Measurements from ENCODE around the gene TEDC2.
"Not testable (repeated sequence)": the region's sequence is repeated elsewhere in the genome, so short reads cannot be mapped to it uniquely, and the experiment has no call there.

Gene TEDC2

GRCh38 chr16:2459647-2460390 lies at the start of gene TEDC2:
Gene TEDC2 (plus strand): TSS chr16:2460109. CDS start chr16:2460145, 36 bp downstream.
- DNase-seq = peak; percentile 97

GRCh38 chr16:2415085-2415484 lies 44.8 kb upstream of the TEDC2 start:
- DNase-seq = no peak

- DNase-seq = no peak
These were observed 39.9 kb upstream of the TEDC2 start for GRCh38 chr16:2420035-2420434.

- no peak for DNase-seq
These were observed 37.6 kb upstream of the TEDC2 start for GRCh38 chr16:2422123-2422867.

- no peak for DNase-seq
These were observed 35.6 kb upstream of the TEDC2 start for GRCh38 chr16:2424061-2425007.

- DNase-seq = no peak
These were observed 34.8 kb upstream of the TEDC2 start for GRCh38 chr16:2425008-2425518.

GRCh38 chr16:2425825-2426430 lies 34.0 kb upstream of the TEDC2 start:
- no peak for DNase-seq

- DNase-seq = no peak
These were observed 33.0 kb upstream of the TEDC2 start for GRCh38 chr16:2426941-2427361.

GRCh38 chr16:2427526-2427925 lies 32.4 kb upstream of the TEDC2 start:
- DNase-seq = no peak

GRCh38 chr16:2428051-2428783 lies 31.7 kb upstream of the TEDC2 start:
- no peak for DNase-seq

GRCh38 chr16:2428784-2429033 lies 31.2 kb upstream of the TEDC2 start:
- DNase-seq = no peak

GRCh38 chr16:2429034-2429770 lies 30.7 kb upstream of the TEDC2 start, which contains the start of gene CCNF:
Gene CCNF (plus strand): TSS chr16:2429447. CDS start chr16:2429482, 35 bp downstream.
- peak; percentile 95 to 97 for DNase-seq

GRCh38 chr16:2429771-2430663 lies 29.9 kb upstream of the TEDC2 start:
- no peak for DNase-seq

GRCh38 chr16:2432286-2432685 lies 27.6 kb upstream of the TEDC2 start:
- DNase-seq = no peak

GRCh38 chr16:2432801-2433505 lies 27.0 kb upstream of the TEDC2 start:
- no peak for DNase-seq

- not testable (repeated sequence) for DNase-seq
These were observed 24.7 kb upstream of the TEDC2 start for GRCh38 chr16:2435236-2435635.

- DNase-seq = no peak
These were observed 23.8 kb upstream of the TEDC2 start for GRCh38 chr16:2436110-2436509.

- DNase-seq = no peak
These were observed 22.7 kb upstream of the TEDC2 start for GRCh38 chr16:2437032-2437790.

GRCh38 chr16:2438121-2438520 lies 21.8 kb upstream of the TEDC2 start:
- DNase-seq = no peak

Measured in stimulated activated CD4-positive, alpha-beta T cell treated with anti-CD3 and anti-CD28 coated beads, Interleukin-2, amount 100 ng/mL, for 48 hours (primary cell).